ENCODE measurements around the gene SPP1. TPM values are rescaled to one million over a fixed set of nuclear protein-coding genes. Genes with fewer than 3 reads are reported as not detected.

SPP1 gene
- polyA plus RNA-seq, 3 donors = 0.08 TPM; not detected in 2

- Histone ChIP-seq H3K27me3 (ENCODE audit: control insufficient read depth in 2 of 2, insufficient read depth in 2 of 2, low read length in 2 of 2) (no peaks in the 10 kb centered on the region), H3K4me3 (replicated peaks in 1 of 3; ENCODE audit: low read depth in 2 of 3, low read length in 3 of 3) (no peak overlapping the region), H3K79me2 (ENCODE audit: insufficient read depth, low read length) (no peaks in the 10 kb centered on the region), H3K27ac (ENCODE audit: low read depth in 1 of 2, low read length in 2 of 2) (no peak overlapping the region), H2AFZ (ENCODE audit: insufficient read depth, low read depth, low read length, poor library complexity, severe bottlenecking) (no peak overlapping the region), H3K9me3 (replicated peaks in 1 of 2; ENCODE audit: control insufficient read depth in 1 of 2, insufficient read depth in 1 of 2, low read length in 2 of 2) (no peaks in the 10 kb centered on the region), H3K36me3 (replicated peaks in 1 of 2; ENCODE audit: control insufficient read depth in 1 of 2, insufficient read depth in 2 of 2, low read length in 2 of 2) (no peaks in the 10 kb centered on the region), H3K4me2 (replicated peaks; ENCODE audit: extremely low read depth, low read length, poor library complexity, severe bottlenecking) (no peak overlapping the region), H4K20me1 (ENCODE audit: insufficient read depth, low read length) (no peaks in the 10 kb centered on the region), H3K9ac (ENCODE audit: insufficient read depth, low read length, poor library complexity, severe bottlenecking) (no peak overlapping the region), H3K4me1 (ENCODE audit: control insufficient read depth in 1 of 2, insufficient read depth in 2 of 2, low read length in 2 of 2) (no peaks in the 10 kb centered on the region)
- no peaks in the 10 kb centered on the region for H3K9me3 Mint-ChIP-seq
- no peak overlapping the region for H3K27ac Mint-ChIP-seq
- intact Hi-C loops (cut with micrococcal nuclease) = loop anchor here (10.0 kb wide), 1 partner anchor 309 kb away; no protein-coding TSS in a partner anchor
- TF ChIP-seq CTCF (IDR thresholded peaks at IDR 0.05) = no peak
- no peak for DNase-seq
- H3K4me1 Mint-ChIP-seq = peaks cover 2% of the 10 kb centered on the region
- peaks cover 0 to 2% (median 0%) of the 10 kb centered on the region in 3 donors for H3K27me3 Mint-ChIP-seq (ENCODE audit: low read depth in 3 of 3)
- WGBS (ENCODE audit: insufficient coverage) = no CpG with 5 or more reads among the region's 2 CpGs
- H3K36me3 Mint-ChIP-seq = no peaks in the 10 kb centered on the region
- H3K4me3 Mint-ChIP-seq = no peak overlapping the region
Observed at GRCh38 chr4:87983996-87984395, 8.5 kb downstream of the SPP1 start.

- Mint-ChIP-seq H3K4me3 (no peak overlapping the region), H3K27ac (peak overlapping the region in 1 of 7 donors; percentile 10)
- no peaks in the 10 kb centered on the region for H3K79me2 ChIP-seq (ENCODE audit: insufficient read depth, low read length)
Observed at GRCh38 chr4:87985097-87985886, 9.8 kb downstream of the SPP1 start.

More at GRCh38 chr4:87985097-87985886, 9.8 kb downstream of the SPP1 start:
- no peaks in the 10 kb centered on the region for H3K36me3 ChIP-seq (replicated peaks in 1 of 2; ENCODE audit: control insufficient read depth in 1 of 2, insufficient read depth in 2 of 2, low read length in 2 of 2)
- no peak overlapping the region for H2AFZ ChIP-seq (ENCODE audit: insufficient read depth, low read depth, low read length, poor library complexity, severe bottlenecking)
- Mint-ChIP-seq H3K27me3 (ENCODE audit: low read depth in 3 of 3) (peaks cover 0 to 2% (median 0%) of the 10 kb centered on the region in 3 donors), H3K9me3 (no peaks in the 10 kb centered on the region), H3K36me3 (no peaks in the 10 kb centered on the region), H3K4me1 (peaks cover 2% of the 10 kb centered on the region)
- peak; percentile 20 to 51 (median 37) for DNase-seq
- no peaks in the 10 kb centered on the region for H4K20me1 ChIP-seq (ENCODE audit: insufficient read depth, low read length)
- TF ChIP-seq CTCF (IDR thresholded peaks at IDR 0.05) = peak; percentile 66
- no peak overlapping the region for H3K27ac ChIP-seq (ENCODE audit: low read depth in 1 of 2, low read length in 2 of 2)
- intact Hi-C loops (cut with micrococcal nuclease) = loop anchor here (10.0 kb wide), 1 partner anchor 310 kb away; no protein-coding TSS in a partner anchor
- no peaks in the 10 kb centered on the region for H3K9me3 ChIP-seq (replicated peaks in 1 of 2; ENCODE audit: control insufficient read depth in 1 of 2, insufficient read depth in 1 of 2, low read length in 2 of 2)
- no peak overlapping the region for H3K4me3 ChIP-seq (replicated peaks in 1 of 3; ENCODE audit: low read depth in 2 of 3, low read length in 3 of 3)
- H3K4me2 ChIP-seq (replicated peaks; ENCODE audit: extremely low read depth, low read length, poor library complexity, severe bottlenecking) = no peak overlapping the region
- H3K4me1 ChIP-seq (ENCODE audit: control insufficient read depth in 1 of 2, insufficient read depth in 2 of 2, low read length in 2 of 2) = no peaks in the 10 kb centered on the region
- WGBS (ENCODE audit: insufficient coverage) = 0% methylated on average over 1 of the region's 1 CpG
- H3K27me3 ChIP-seq (ENCODE audit: control insufficient read depth in 2 of 2, insufficient read depth in 2 of 2, low read length in 2 of 2) = no peaks in the 10 kb centered on the region
- no peak overlapping the region for H3K9ac ChIP-seq (ENCODE audit: insufficient read depth, low read length, poor library complexity, severe bottlenecking)

Measured in CD14-positive monocyte (primary cell).